ENCODE results near the gene INPP4B. TPM values are rescaled to one million over a fixed set of nuclear protein-coding genes. Genes with fewer than 3 reads are reported as not detected.

Gene INPP4B
- polyA plus RNA-seq, 1 experiment: 18.1 TPM

DNA sequence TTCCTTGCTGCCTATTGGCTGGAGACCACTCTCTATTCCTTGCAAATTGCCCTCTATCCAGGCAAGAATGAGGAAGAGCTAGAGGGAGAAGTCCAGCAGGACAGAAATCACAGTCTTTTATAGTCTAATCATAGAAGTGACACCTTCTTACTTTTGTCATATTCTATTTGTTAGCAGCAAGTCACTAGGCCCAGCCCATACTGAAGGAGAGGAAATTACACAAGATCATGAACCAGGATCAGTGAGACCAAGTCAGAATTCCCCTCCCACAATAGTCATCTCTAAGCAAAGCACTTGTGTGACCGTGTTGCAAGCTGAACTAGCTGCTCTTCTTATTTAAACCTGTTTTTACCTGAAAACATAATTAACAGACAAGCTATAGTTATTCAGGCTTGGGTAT, 317.7 kb downstream of the INPP4B start:
- ChIA-PET POLR2A (no interaction called here), CTCF (no interaction called here)
- no peak for DNase-seq (ENCODE audit: low read depth)
- no peak overlapping the region for H3K4me3 ChIP-seq (ENCODE audit: low read depth, low read length)
- H3K27me3 ChIP-seq (ENCODE audit: control insufficient read depth, insufficient read depth, low read length): no peaks in the 10 kb centered on the region
- H3K36me3 ChIP-seq (ENCODE audit: control insufficient read depth, insufficient read depth, low read length): no peaks in the 10 kb centered on the region
- TF ChIP-seq, protein P1, sequence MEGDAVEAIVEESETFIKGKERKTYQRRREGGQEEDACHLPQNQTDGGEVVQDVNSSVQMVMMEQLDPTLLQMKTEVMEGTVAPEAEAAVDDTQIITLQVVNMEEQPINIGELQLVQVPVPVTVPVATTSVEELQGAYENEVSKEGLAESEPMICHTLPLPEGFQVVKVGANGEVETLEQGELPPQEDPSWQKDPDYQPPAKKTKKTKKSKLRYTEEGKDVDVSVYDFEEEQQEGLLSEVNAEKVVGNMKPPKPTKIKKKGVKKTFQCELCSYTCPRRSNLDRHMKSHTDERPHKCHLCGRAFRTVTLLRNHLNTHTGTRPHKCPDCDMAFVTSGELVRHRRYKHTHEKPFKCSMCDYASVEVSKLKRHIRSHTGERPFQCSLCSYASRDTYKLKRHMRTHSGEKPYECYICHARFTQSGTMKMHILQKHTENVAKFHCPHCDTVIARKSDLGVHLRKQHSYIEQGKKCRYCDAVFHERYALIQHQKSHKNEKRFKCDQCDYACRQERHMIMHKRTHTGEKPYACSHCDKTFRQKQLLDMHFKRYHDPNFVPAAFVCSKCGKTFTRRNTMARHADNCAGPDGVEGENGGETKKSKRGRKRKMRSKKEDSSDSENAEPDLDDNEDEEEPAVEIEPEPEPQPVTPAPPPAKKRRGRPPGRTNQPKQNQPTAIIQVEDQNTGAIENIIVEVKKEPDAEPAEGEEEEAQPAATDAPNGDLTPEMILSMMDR (IDR thresholded peaks at IDR 0.05; ENCODE audit: insufficient read depth, low read depth, low read length): no peak

DNA sequence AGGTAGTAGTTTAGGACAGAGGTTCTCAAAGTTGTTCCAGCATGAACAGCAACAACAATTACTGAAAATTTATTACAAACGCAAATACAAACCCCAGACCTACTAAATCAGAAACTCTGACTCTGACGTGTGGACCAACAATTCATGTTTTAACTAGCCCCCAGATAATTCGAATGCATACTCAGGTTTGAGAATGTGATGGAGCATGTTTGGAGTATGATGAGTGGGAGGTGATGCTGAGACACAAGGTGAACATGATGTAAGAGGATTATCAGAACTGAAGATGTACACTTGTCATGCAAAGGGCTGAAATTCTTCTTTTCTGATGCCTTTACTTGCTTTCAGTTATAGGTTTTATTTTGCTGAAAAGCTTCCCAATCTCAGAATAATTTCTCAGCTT, 323.0 kb downstream of the INPP4B start:
- ChIA-PET POLR2A (no interaction called here), CTCF (no interaction called here)

DNA sequence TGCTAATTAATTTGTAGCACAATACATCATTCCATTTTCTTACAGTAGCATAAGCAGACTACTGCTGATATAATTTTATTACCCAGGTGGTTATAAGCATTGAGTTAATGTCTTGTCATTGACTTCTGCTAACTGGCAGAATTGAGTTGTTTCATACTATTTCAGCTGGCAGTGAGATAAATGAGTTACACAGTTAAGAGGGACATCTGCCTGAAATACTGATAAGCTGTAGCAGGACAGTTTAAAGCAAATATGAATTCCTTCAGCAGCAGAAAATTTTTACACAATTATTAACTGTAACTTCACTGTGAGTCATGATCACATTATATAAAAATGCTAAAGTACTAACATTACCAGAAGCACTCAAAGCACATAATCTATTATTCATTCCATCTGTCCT, 326.8 kb downstream of the INPP4B start:
- ChIA-PET CTCF (no interaction called here), POLR2A (no interaction called here)
- Histone ChIP-seq H3K36me3 (ENCODE audit: control insufficient read depth, insufficient read depth, low read length) (no peaks in the 10 kb centered on the region), H3K4me3 (ENCODE audit: low read depth, low read length) (no peak overlapping the region), H3K27me3 (ENCODE audit: control insufficient read depth, insufficient read depth, low read length) (no peaks in the 10 kb centered on the region)
- TF ChIP-seq, protein P1 (IDR thresholded peaks at IDR 0.05; ENCODE audit: insufficient read depth, low read depth, low read length): no peak
- no peak for DNase-seq (ENCODE audit: low read depth)

More for the DNA sequence above, 323.0 kb downstream of the INPP4B start:
- no peak for DNase-seq (ENCODE audit: low read depth)
- TF ChIP-seq, protein P1 (IDR thresholded peaks at IDR 0.05; ENCODE audit: insufficient read depth, low read depth, low read length): no peak
- Histone ChIP-seq H3K36me3 (ENCODE audit: control insufficient read depth, insufficient read depth, low read length) (no peaks in the 10 kb centered on the region), H3K4me3 (ENCODE audit: low read depth, low read length) (no peak overlapping the region), H3K27me3 (ENCODE audit: control insufficient read depth, insufficient read depth, low read length) (no peaks in the 10 kb centered on the region)

DNA sequence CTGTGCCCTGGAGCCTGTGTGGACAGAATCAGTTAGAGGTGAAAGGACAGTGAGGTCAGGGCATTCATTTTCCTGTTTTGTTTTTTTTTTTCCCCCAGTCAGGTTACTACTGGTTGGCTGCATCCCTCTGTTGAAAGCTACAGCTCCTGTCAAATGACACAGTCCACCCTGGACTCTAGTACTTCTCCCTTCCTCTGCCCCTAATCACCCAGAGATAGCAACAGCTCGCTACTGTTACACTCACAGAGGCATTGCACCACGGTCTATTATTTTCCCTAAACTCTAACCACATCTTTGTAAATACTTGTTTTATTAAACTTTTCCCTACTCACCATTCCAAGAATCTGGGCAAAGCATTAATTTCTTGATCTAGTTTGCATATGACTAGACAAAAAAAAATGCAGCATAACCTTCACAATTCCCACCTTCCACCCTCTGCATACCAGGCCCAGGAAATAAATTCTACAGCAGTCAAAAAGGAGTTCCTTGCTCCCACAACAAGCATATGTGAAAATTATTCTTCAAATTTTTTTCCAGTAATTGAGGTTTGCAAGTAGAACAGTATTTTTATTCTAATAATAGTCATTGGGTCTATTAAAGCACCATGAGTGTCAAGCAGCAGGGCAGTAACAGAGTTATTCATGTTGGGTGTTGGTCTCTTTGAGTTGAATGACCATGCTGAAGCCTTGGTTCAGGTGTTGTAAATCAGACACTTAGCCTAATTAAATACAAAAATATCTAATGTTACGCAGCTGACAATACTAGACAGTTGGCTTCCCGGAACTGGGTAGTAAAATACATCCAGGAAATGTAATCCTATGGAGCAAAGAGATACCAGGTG, 329.2 kb downstream of the INPP4B start:
- CTCF ChIA-PET: no interaction called here
- POLR2A ChIA-PET: interaction anchor here (0.6 kb wide), 3 partner anchors 27 to 47 kb away, joined by 3 to 9 read pairs (median 3); no protein-coding TSS in a partner anchor
- Histone ChIP-seq H3K27me3 (ENCODE audit: control insufficient read depth, insufficient read depth, low read length) (no peaks in the 10 kb centered on the region), H3K4me3 (ENCODE audit: low read depth, low read length) (no peak overlapping the region), H3K36me3 (ENCODE audit: control insufficient read depth, insufficient read depth, low read length) (no peaks in the 10 kb centered on the region)
- DNase-seq (ENCODE audit: low read depth): peak; percentile 47
- TF ChIP-seq, protein P1 (IDR thresholded peaks at IDR 0.05; ENCODE audit: insufficient read depth, low read depth, low read length): no peak

DNA sequence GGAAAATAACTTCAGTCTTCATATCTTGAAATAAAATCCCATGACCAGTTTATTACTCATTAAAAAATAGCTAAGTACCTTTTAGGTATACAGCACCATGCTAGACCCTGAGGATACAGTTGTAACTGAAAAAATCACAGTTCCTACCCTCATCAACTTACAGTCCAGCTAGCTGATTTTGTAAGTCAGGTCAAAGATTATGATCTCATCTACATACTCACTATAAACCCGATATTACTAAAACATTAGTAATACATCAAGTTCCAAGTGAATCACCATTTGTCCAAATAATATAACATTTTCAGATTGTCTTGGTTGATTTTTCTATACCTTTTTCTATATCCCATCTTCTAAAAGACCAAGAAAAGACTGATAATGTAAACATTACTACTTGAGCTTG, 333.9 kb downstream of the INPP4B start:
- TF ChIP-seq, protein P1 (IDR thresholded peaks at IDR 0.05; ENCODE audit: insufficient read depth, low read depth, low read length): no peak
- Histone ChIP-seq H3K4me3 (ENCODE audit: low read depth, low read length) (no peak overlapping the region), H3K27me3 (ENCODE audit: control insufficient read depth, insufficient read depth, low read length) (no peaks in the 10 kb centered on the region), H3K36me3 (ENCODE audit: control insufficient read depth, insufficient read depth, low read length) (no peaks in the 10 kb centered on the region)
- ChIA-PET CTCF (no interaction called here), POLR2A (interaction anchor here (0.6 kb wide), 1 partner anchor 24 kb away, joined by 3 read pairs; no protein-coding TSS in a partner anchor)
- DNase-seq (ENCODE audit: low read depth): no peak
